ENCODE data around the gene TMEM269.

Gene TMEM269

DNA sequence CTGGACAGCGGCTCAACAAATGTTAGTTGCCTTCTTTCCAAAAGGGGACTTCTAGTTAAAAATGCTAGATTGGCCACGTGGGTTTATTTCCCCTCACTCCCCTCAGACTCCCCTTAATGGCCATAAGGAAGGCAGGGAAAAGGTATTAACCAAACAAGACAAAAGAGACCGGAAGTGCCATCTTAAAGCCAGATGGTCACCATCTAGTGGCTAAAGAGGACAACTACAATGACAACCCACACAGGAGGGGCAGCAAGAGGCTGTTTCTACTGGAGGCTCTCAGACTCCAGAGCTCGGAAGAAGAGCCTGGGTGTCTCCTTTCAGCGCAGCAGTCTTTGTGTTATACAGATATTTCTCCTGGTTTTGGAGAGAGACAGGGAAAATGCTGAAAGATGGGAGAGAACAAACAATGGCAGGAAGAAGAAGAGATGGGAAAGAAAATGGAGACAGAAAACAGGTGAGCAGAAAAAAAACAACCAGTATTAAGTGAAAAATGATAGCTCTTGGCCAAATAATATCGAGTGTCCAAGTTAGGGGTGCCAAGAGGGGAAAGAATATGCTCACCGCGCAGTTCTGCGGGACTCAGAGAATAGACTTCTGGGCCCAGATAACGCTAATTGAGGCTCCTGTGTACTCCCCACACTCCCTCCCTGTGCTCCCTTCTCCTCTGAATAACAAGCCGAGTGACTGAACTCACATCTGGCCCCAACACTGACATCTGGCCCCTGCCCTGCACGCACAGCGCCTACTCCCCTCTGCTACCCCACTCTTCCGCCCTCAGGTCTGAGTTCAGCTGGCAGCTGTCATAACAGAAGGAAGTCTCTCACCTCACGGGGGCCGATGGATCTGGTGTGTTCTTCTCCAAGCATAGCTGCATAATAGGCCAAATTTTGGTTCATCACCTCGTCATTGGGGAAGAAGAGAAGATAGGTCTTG lies 27.6 kb upstream of the TMEM269 start:
- H3K27ac Mint-ChIP-seq, result no peak overlapping the region
- H3K9me3 Mint-ChIP-seq, result no peaks in the 10 kb centered on the region
- H3K36me3 Mint-ChIP-seq (ENCODE audit: low read depth), result peaks cover 42% of the 10 kb centered on the region
- no peaks in the 10 kb centered on the region for H3K27me3 Mint-ChIP-seq (ENCODE audit: low read depth)
- no peak for DNase-seq (ENCODE audit: low spot score)
- no peak overlapping the region for H3K4me3 Mint-ChIP-seq
- no peaks in the 10 kb centered on the region for H3K4me1 Mint-ChIP-seq (ENCODE audit: low read depth)

DNA sequence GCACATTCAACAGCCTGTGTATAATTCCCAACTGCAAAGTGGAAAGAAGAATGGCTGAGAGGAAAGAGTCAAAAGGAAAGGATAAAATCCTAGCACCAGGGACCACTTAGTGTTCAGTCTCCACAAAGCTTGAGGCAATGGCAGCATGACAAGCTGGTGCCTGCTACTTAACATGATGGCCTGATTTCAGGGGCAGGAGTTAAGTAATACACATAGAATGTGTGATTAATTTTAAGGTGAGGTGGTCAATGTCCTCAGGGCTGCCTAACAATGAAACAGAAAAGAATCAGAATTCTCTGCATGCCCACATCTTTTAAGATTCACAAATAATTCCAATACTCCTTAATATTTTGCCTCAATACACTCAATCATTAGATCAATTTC lies 26.9 kb upstream of the TMEM269 start:
- Mint-ChIP-seq H3K36me3 (ENCODE audit: low read depth) (peaks cover 35% of the 10 kb centered on the region), H3K9me3 (no peaks in the 10 kb centered on the region), H3K27me3 (ENCODE audit: low read depth) (no peaks in the 10 kb centered on the region), H3K27ac (no peak overlapping the region), H3K4me1 (ENCODE audit: low read depth) (no peaks in the 10 kb centered on the region), H3K4me3 (no peak overlapping the region)
- no peak for DNase-seq (ENCODE audit: low spot score)

DNA sequence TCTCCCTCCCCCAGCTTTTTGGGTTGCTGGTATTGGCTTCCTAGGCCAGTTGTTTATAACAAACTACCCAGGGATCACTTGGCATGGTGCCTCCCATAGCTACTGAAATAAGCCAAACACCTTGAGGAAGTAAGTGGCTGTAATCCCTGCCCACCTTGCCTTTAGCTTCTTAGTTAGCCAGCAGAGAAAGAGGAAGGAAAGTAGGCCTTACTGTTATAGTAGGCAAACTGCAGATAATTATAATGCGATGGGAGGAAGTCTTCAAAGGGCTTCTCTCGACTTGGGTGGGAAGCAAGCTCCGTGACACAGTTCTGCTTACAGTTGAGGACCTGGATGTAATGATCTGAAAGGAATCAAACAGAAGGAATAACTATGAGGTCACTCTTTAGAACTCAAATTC lies 26.1 kb upstream of the TMEM269 start:
- Mint-ChIP-seq H3K9me3 (no peaks in the 10 kb centered on the region), H3K4me3 (no peak overlapping the region), H3K27ac (no peak overlapping the region), H3K36me3 (ENCODE audit: low read depth) (peaks cover 32% of the 10 kb centered on the region), H3K4me1 (ENCODE audit: low read depth) (no peaks in the 10 kb centered on the region), H3K27me3 (ENCODE audit: low read depth) (no peaks in the 10 kb centered on the region)
- DNase-seq (ENCODE audit: low spot score), result no peak

DNA sequence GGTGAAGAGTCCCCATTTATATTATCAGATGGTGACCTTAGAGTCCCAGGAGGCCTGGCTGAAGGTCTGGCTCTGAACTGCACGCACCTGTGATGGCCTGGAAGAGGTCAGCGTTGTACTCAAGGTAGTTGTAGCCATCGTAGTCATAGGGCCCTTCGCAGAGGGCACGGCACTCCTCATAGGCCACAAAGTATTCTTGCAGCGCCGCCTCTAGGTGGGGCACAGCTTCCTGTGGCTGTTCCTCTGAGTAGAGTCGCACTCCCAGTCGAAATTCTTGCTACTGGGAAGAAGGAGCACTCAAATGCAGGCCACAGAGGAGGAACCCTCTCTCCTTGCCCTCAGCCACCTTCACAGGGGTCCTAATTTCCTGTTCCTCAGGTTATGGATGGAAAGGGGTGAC lies 25.7 kb upstream of the TMEM269 start:
- Mint-ChIP-seq H3K27ac (no peak overlapping the region), H3K9me3 (no peaks in the 10 kb centered on the region), H3K4me3 (no peak overlapping the region), H3K36me3 (ENCODE audit: low read depth) (peaks cover 28% of the 10 kb centered on the region), H3K27me3 (ENCODE audit: low read depth) (no peaks in the 10 kb centered on the region), H3K4me1 (ENCODE audit: low read depth) (no peaks in the 10 kb centered on the region)
- DNase-seq (ENCODE audit: low spot score), result no peak

DNA sequence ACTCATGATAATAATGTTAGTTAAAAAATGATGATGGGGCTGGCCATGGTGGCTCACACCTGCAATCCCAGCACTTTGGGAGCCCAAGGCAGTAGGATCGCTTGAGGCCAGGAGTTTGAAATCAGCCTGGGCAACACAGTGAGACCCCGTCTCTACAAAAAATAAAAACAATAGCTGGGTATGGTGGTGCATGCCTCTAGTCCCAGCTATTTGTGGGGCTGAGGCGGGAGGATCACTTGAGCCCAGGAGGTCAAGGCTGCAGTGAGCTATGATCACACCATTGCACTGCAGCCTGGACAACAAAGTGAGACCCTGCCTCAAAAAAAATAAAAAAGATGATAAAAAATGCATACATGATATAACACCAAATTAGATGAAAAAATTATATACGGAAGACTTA lies 23.2 kb upstream of the TMEM269 start:
- H3K4me3 Mint-ChIP-seq, result no peak overlapping the region
- DNase-seq (ENCODE audit: low spot score), result no peak
- no peaks in the 10 kb centered on the region for H3K27me3 Mint-ChIP-seq (ENCODE audit: low read depth)
- H3K9me3 Mint-ChIP-seq, result no peaks in the 10 kb centered on the region
- peaks cover 13% of the 10 kb centered on the region for H3K36me3 Mint-ChIP-seq (ENCODE audit: low read depth)
- no peak overlapping the region for H3K27ac Mint-ChIP-seq
- H3K4me1 Mint-ChIP-seq (ENCODE audit: low read depth), result no peaks in the 10 kb centered on the region

DNA sequence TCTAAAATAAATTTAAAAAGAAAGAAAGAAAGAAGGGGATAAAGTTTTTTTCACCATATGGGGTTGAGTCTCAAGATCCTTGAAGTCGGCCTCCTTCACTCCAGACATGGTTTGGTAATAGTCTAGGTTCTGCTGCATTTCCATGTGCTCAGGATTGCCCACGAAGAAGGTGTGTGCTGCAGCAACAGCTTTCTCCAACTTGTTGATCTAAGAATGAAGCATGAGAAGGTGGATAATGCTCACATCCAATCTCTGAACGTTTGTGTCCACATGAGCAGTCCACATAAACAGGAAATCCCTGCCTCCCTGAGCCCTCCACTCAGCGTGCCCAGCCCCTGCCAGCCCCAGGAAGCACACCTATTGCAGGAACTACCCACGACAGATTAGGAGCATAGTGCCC lies 22.5 kb upstream of the TMEM269 start:
- Mint-ChIP-seq H3K36me3 (ENCODE audit: low read depth) (peaks cover 9% of the 10 kb centered on the region), H3K4me1 (ENCODE audit: low read depth) (no peaks in the 10 kb centered on the region), H3K27me3 (ENCODE audit: low read depth) (no peaks in the 10 kb centered on the region), H3K27ac (no peak overlapping the region), H3K4me3 (no peak overlapping the region), H3K9me3 (no peaks in the 10 kb centered on the region)
- no peak for DNase-seq (ENCODE audit: low spot score)

DNA sequence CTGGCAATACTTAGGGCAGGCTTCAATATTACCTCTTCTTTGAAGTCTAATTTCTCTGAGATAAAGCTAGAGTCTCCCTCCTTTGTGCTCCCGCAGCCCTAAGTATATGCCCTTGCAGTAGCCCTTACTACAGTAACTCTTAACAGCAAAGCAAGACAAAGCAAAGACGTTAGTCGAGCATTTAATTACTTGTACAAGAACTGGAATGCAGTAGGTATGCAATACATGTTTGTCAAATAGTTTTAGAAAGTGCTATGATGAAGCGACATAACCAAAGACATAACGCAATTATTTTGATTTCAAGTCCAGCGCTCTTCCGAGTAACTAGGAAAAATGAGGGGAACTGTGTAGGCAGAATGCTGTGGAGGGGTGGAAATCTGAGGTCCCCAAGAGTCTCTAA lies 19.5 kb upstream of the TMEM269 start:
- H3K27me3 Mint-ChIP-seq (ENCODE audit: low read depth), result no peaks in the 10 kb centered on the region

DNA sequence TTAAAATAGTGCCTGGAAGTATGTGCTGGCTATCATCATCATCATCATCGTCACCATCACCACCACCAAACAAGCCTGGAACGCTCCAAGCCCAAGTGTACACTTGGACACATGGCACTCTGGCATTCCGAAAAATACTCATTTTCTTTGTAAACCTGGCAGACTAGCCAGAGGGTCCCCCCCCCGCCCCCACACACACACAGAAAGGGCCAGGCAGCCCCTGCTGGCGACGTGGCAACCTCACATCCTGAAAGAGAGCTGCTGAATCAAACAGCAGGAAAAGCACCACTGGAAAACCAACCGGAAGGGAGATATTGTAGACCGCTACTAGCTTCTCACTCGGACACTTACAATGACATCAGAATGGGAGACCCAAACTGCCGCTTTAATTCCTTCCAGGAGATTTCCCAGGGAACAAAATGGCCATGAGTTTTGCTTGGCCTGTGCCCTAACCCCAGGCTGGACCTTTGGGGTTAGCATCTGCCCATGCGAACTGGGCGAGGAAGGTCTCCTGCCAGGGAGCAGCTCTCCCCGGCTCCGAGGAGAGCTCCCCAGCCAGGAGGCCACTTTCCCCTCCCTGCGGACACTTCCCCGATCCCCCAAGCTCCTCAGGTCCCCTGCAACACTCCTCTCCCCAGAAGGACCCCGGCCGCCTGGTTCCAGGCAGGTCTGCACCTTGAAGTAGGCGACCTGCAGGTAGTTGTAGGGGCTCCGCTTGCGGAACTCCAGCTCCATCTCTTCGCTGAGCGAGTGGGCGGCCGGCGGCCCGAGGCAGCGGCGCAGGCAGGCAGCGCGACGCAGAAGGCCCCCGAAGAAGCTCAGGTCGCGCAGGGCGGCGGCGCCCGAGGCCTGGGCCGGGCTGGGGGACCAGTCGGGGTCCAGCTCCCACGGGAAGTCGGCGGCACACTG lies 18.7 kb upstream of the TMEM269 start:
- H3K36me3 Mint-ChIP-seq (ENCODE audit: low read depth), result peaks cover 12% of the 10 kb centered on the region
- no peaks in the 10 kb centered on the region for H3K27me3 Mint-ChIP-seq (ENCODE audit: low read depth)
- H3K27ac Mint-ChIP-seq, result no peak overlapping the region
- no peak overlapping the region for H3K4me3 Mint-ChIP-seq
- no peaks in the 10 kb centered on the region for H3K9me3 Mint-ChIP-seq
- H3K4me1 Mint-ChIP-seq (ENCODE audit: low read depth), result peaks cover 14% of the 10 kb centered on the region
- peak; percentile 54 for DNase-seq (ENCODE audit: low spot score)

More for the DNA sequence above, 19.5 kb upstream of the TMEM269 start:
- DNase-seq (ENCODE audit: low spot score), result no peak
- H3K27ac Mint-ChIP-seq, result no peak overlapping the region
- no peaks in the 10 kb centered on the region for H3K9me3 Mint-ChIP-seq
- no peak overlapping the region for H3K4me3 Mint-ChIP-seq
- peaks cover 8% of the 10 kb centered on the region for H3K36me3 Mint-ChIP-seq (ENCODE audit: low read depth)
- peaks cover 9% of the 10 kb centered on the region for H3K4me1 Mint-ChIP-seq (ENCODE audit: low read depth)

DNA sequence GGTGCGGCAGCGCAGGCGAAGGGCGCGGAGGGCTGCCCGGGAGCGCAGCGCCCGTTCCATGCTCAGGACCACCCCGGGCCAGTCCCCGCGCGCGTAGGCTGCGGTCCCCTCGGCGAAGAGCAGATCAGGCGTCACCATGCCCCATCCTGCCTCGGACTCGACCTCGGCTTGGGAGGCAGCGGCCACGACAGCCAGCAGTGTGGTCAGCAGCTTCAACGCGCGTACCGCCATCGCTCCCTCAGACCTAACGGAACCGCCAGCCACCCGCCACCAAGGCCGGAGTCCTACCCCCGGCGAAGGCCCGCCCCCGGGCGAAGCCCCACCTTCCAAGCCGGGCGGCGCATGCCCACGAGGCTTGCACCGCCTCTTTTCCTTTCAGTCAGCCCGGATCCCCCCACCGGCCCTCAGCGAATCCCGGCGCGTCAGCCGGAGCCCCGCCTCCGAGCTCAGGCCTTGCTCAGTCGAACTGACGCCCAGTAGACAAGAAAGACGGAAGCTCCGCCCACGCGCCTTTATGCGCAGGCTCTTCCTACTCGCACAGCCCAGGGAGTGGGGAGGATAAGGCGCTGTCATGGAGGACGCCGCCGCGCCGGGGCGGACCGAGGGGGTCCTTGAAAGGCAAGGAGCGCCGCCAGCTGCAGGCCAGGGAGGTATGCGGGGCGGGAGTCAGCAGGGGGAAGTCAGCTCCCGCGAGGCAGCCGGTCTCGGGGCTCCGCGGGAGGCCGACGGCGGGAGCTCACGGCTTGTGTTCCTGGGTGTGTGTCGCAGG lies 17.9 kb upstream of the TMEM269 start, which contains the start of the genes C1orf50 and P3H1:
C1orf50 (plus strand) TSS at position 509 of the 769 bp plus-strand sequence; CDS start at position 572, 63 bp downstream.
P3H1 (minus strand) TSS at position 288 of the 769 bp plus-strand sequence; CDS start at position 231, 57 bp downstream.
- Mint-ChIP-seq H3K4me1 (ENCODE audit: low read depth) (peaks cover 15% of the 10 kb centered on the region), H3K27ac (peak within 1 kb of the TSS; percentile 89), H3K27me3 (ENCODE audit: low read depth) (no peaks in the 10 kb centered on the region), H3K36me3 (ENCODE audit: low read depth) (peaks cover 12% of the 10 kb centered on the region), H3K9me3 (no peaks in the 10 kb centered on the region), H3K4me3 (no peak within 1 kb of the TSS)
- DNase-seq (ENCODE audit: low spot score), result peak; percentile 100

DNA sequence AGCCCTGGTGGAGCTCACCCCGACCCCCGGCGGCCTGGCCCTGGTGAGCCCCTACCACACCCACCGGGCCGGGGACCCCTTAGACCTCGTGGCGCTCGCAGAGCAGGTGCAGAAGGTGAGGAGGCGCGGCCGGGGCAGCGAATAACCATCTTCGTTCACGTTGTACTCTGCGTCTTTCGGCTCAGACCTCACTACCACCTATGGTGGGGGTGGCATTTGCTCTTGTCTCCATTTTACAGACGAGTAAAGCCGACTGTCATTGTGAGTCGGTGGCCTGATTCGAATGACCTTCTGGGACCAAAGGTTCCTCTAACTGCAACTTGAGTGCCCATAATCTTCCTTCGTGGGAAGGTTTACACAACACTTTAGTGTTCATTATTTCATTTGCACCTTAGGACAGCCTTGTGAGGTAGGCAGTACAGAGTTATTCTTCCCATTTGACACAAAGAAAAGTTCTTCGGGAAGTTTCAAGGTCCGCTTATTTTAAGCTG lies 17.2 kb upstream of the TMEM269 start:
- H3K27me3 Mint-ChIP-seq (ENCODE audit: low read depth), result no peaks in the 10 kb centered on the region
- peaks cover 16% of the 10 kb centered on the region for H3K36me3 Mint-ChIP-seq (ENCODE audit: low read depth)
- H3K4me1 Mint-ChIP-seq (ENCODE audit: low read depth), result peaks cover 18% of the 10 kb centered on the region
- no peak for DNase-seq (ENCODE audit: low spot score)
- no peak overlapping the region for H3K4me3 Mint-ChIP-seq
- H3K27ac Mint-ChIP-seq, result peak overlapping the region; percentile 89
- no peaks in the 10 kb centered on the region for H3K9me3 Mint-ChIP-seq

DNA sequence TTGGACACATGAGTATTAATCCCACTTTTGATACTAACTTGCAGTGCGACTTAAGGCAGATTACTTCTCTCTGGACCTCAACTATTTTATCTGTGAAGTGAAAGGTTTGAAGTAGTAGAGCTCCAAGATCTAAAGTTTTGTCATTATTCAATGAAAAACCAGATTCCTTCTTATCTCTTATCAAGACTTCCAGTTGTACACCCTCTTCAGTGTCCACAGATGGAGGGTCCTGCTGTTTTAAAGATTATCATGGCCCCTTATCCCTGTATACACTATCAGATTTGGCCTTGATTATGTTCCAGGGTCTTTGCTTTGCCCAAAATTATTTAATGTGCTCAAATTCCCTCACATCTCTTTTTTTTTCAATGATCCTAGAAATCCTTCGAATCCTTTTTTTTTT lies 16.6 kb upstream of the TMEM269 start:
- Mint-ChIP-seq H3K36me3 (ENCODE audit: low read depth) (peaks cover 19% of the 10 kb centered on the region), H3K4me3 (no peak overlapping the region), H3K9me3 (no peaks in the 10 kb centered on the region), H3K4me1 (ENCODE audit: low read depth) (peaks cover 23% of the 10 kb centered on the region), H3K27ac (no peak overlapping the region), H3K27me3 (ENCODE audit: low read depth) (no peaks in the 10 kb centered on the region)
- DNase-seq (ENCODE audit: low spot score), result no peak

DNA sequence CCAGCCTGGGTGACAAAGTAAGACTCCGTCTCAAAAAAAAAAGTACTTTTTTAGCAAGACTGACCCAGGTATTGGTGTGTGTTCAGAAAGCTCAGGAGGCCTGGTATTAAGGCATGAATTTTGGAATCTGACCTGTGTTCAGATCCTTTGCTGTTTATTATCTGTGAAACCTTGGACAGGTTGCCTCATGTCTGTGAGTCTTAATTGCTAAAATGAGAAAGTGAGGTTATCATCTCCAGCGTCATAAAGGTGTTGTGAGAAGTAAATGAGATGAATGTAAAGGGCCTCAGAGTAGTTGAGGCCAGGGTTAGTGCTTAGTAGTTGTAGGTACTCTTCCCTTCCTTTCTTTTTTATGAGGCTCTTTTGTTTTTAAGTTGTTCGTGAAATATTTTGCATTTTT lies 15.0 kb upstream of the TMEM269 start:
- Mint-ChIP-seq H3K36me3 (ENCODE audit: low read depth) (peaks cover 27% of the 10 kb centered on the region), H3K27ac (no peak overlapping the region), H3K27me3 (ENCODE audit: low read depth) (no peaks in the 10 kb centered on the region), H3K9me3 (no peaks in the 10 kb centered on the region), H3K4me1 (ENCODE audit: low read depth) (peaks cover 24% of the 10 kb centered on the region), H3K4me3 (no peak overlapping the region)
- no peak for DNase-seq (ENCODE audit: low spot score)

DNA sequence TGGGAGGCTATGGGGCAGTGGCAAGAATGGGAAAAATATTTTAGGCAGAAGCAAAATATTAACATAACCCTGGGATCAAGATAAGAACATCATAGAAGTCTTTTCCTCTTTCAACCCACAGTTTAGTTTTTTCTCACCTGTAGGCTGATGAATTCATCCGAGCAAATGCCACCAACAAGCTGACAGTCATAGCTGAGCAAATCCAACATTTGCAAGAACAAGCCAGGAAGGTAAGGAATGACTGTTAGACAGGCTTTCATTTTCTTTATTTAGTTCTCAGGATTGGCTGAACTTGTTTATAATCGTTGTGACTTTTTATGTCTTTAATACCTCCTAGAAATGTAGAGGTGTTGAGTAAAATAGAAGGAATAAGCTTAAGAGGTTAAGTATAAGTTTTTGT lies 11.4 kb upstream of the TMEM269 start:
- H3K4me3 Mint-ChIP-seq, result no peak overlapping the region
- peak overlapping the region; percentile 29 for H3K27ac Mint-ChIP-seq
- peaks cover 28% of the 10 kb centered on the region for H3K4me1 Mint-ChIP-seq (ENCODE audit: low read depth)
- peaks cover 51% of the 10 kb centered on the region for H3K36me3 Mint-ChIP-seq (ENCODE audit: low read depth)
- H3K27me3 Mint-ChIP-seq (ENCODE audit: low read depth), result no peaks in the 10 kb centered on the region
- H3K9me3 Mint-ChIP-seq, result no peaks in the 10 kb centered on the region
- no peak for DNase-seq (ENCODE audit: low spot score)

Measured in T-helper 2 cell treated with Interferon-gamma antibody and Interleukin-4, amounts not matched to agents 5 μg/mL and 100 μg/mL, for 36 hours (primary cell).